OCI-LY3 (cell line): ENCODE data around the gene ANO4.

Experiments
- H2AFZ ChIP-seq: fragments of 200-600, 300-600 bp; shearing (Covaris generic); 2 replicates; pipeline ENCODE4 v1.6.0; 2014; ENCODE audit warnings: antibody characterized with exemption, low read depth, low read length
- H3K27ac ChIP-seq: fragments of 200-600, 300-600 bp; sonication (generic); 2 replicates; pipeline ENCODE4 v1.5.1; 2014; ENCODE audit warnings: mild to moderate bottlenecking, low read length, moderate library complexity, mixed read lengths
- H3K27me3 ChIP-seq: fragments of 200-600, 300-600 bp; sonication (generic); 2 replicates; pipeline ENCODE4 v1.6.1; 2014; ENCODE audit warnings: low read depth, low read length, mixed read lengths
- H3K36me3 ChIP-seq: fragments of 200-600, 300-600 bp; sonication (generic); replicated peaks from 2 replicates; pipeline ENCODE3; 2014; ENCODE audit warnings: low read depth, low read length, mixed read lengths
- H3K4me1 ChIP-seq: fragments of 300-600, 200-600 bp; sonication (generic); 2 replicates; pipeline ENCODE4 v1.6.1; 2014; ENCODE audit warnings: low read length, mixed read lengths
- H3K4me2 ChIP-seq: fragments of 200-600, 300-600 bp; sonication (generic); 2 replicates; pipeline ENCODE4 v1.6.1; 2014; ENCODE audit warnings: low read length, mixed read lengths
- H3K4me3 ChIP-seq: fragments of 300-600, 200-600 bp; sonication (generic); 2 replicates; pipeline ENCODE4 v1.5.1; 2014; ENCODE audit warnings: antibody characterized with exemption, mild to moderate bottlenecking, low read length, moderate library complexity
- H3K79me2 ChIP-seq: fragments of 300-600, 200-600 bp; shearing (Covaris generic); 2 replicates; pipeline ENCODE4 v1.6.1; 2014; ENCODE audit warnings: mild to moderate bottlenecking, low read length, mixed read lengths
- H3K9ac ChIP-seq: fragments of 300-600, 200-600 bp; shearing (Covaris generic); 2 replicates; pipeline ENCODE4 v1.6.0; 2014; ENCODE audit warnings: mild to moderate bottlenecking, low read length, moderate library complexity
- H3K9me3 ChIP-seq: fragments of 200-600, 300-600 bp; shearing (Covaris generic); 2 replicates; pipeline ENCODE4 v1.6.1; 2014; ENCODE audit warnings: low read length, mixed read lengths; ENCODE audit not compliant: insufficient read depth
- H4K20me1 ChIP-seq: fragments of 200-600, 300-600 bp; sonication (generic); 2 replicates; pipeline ENCODE4 v1.6.1; 2016; ENCODE audit warnings: low read length, mixed read lengths; ENCODE audit not compliant: insufficient read depth
- EZH2phosphoT487 ChIP-seq: fragments of 200-600 bp; shearing (Covaris generic); IDR thresholded peaks from 2 replicates; pipeline ENCODE4 v1.6.1; 2018; ENCODE audit warnings: antibody characterized with exemption, mixed run types, low read depth
- TF ChIP-seq, protein P1 (sequence below): fragments of 200-600, 300-600 bp; sonication (generic); IDR thresholded peaks from 2 replicates; pipeline ENCODE4 v1.5.1; 2014; ENCODE audit warnings: antibody characterized with exemption, low read length, low read depth

Gene ANO4

GRCh38 chr12:101066489-101066888, 271.9 kb downstream of the ANO4 start:
- no peaks in the 10 kb centered on the region for H3K36me3 ChIP-seq
- H3K79me2 ChIP-seq = no peaks in the 10 kb centered on the region
- H3K27ac ChIP-seq = no peak overlapping the region
- TF ChIP-seq EZH2phosphoT487 = no peak
- TF ChIP-seq, protein P1, sequence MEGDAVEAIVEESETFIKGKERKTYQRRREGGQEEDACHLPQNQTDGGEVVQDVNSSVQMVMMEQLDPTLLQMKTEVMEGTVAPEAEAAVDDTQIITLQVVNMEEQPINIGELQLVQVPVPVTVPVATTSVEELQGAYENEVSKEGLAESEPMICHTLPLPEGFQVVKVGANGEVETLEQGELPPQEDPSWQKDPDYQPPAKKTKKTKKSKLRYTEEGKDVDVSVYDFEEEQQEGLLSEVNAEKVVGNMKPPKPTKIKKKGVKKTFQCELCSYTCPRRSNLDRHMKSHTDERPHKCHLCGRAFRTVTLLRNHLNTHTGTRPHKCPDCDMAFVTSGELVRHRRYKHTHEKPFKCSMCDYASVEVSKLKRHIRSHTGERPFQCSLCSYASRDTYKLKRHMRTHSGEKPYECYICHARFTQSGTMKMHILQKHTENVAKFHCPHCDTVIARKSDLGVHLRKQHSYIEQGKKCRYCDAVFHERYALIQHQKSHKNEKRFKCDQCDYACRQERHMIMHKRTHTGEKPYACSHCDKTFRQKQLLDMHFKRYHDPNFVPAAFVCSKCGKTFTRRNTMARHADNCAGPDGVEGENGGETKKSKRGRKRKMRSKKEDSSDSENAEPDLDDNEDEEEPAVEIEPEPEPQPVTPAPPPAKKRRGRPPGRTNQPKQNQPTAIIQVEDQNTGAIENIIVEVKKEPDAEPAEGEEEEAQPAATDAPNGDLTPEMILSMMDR = no peak
- H3K9me3 ChIP-seq = no peaks in the 10 kb centered on the region
- H3K4me1 ChIP-seq = no peaks in the 10 kb centered on the region
- H2AFZ ChIP-seq = no peak overlapping the region
- no peak overlapping the region for H3K4me2 ChIP-seq
- H4K20me1 ChIP-seq = no peaks in the 10 kb centered on the region
- H3K4me3 ChIP-seq = no peak overlapping the region
- H3K9ac ChIP-seq = no peak overlapping the region
- H3K27me3 ChIP-seq = no peaks in the 10 kb centered on the region; the same call in 1 of the 2 replicates

DNA sequence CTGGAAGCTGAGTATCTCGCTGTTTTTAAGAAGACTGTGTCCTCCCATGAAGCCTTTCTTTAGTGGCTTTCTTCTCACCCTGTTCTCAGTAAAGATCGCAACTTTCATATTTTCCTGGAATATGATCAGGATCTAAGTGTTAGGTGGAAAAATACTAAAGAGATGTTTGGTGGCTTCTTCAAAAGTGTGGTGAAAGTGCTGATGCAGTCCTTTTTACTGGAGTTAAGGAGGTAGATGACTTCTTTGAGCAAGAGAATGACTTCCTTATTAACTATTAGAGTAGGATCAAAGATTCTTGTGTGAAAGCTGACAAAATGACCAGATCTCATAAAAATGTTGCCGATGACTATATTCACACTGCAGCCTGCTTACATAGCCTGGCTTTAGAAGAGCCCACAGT, 273.8 kb downstream of the ANO4 start:
- Histone ChIP-seq H2AFZ (no peak overlapping the region), H3K27me3 (no peaks in the 10 kb centered on the region; the same call in 1 of the 2 replicates), H3K4me1 (no peaks in the 10 kb centered on the region), H3K4me2 (no peak overlapping the region), H3K9ac (no peak overlapping the region), H3K9me3 (no peaks in the 10 kb centered on the region), H3K27ac (no peak overlapping the region), H3K79me2 (no peaks in the 10 kb centered on the region), H4K20me1 (no peaks in the 10 kb centered on the region), H3K36me3 (no peaks in the 10 kb centered on the region), H3K4me3 (no peak overlapping the region)
- no peak for TF ChIP-seq EZH2phosphoT487
- TF ChIP-seq, protein P1 = no peak

- H3K36me3 ChIP-seq = no peaks in the 10 kb centered on the region
- no peak overlapping the region for H2AFZ ChIP-seq
- H3K27ac ChIP-seq = no peak overlapping the region
- no peaks in the 10 kb centered on the region for H3K9me3 ChIP-seq
- H3K4me1 ChIP-seq = no peaks in the 10 kb centered on the region
- no peaks in the 10 kb centered on the region for H4K20me1 ChIP-seq
- no peak overlapping the region for H3K4me3 ChIP-seq
- H3K9ac ChIP-seq = no peak overlapping the region
- TF ChIP-seq, protein P1 = no peak
- no peak for TF ChIP-seq EZH2phosphoT487
- H3K27me3 ChIP-seq = no peaks in the 10 kb centered on the region; the same call in 1 of the 2 replicates
- H3K79me2 ChIP-seq = no peaks in the 10 kb centered on the region
- no peak overlapping the region for H3K4me2 ChIP-seq
Observed at GRCh38 chr12:101068836-101069235, 274.3 kb downstream of the ANO4 start.

GRCh38 chr12:101074940-101075680, 280.5 kb downstream of the ANO4 start:
- Histone ChIP-seq H3K4me1 (peaks cover 14% of the 10 kb centered on the region), H3K27me3 (peaks cover 3% of the 10 kb centered on the region; the same call in 1 of the 2 replicates), H3K9ac (no peak overlapping the region), H2AFZ (no peak overlapping the region), H4K20me1 (no peaks in the 10 kb centered on the region), H3K27ac (no peak overlapping the region), H3K79me2 (no peaks in the 10 kb centered on the region), H3K9me3 (no peaks in the 10 kb centered on the region), H3K36me3 (no peaks in the 10 kb centered on the region), H3K4me3 (no peak overlapping the region), H3K4me2 (no peak overlapping the region)
- TF ChIP-seq, protein P1 = no peak
- no peak for TF ChIP-seq EZH2phosphoT487
